Hepatocyte (in vitro differentiated cells): ENCODE data around the gene ORM2. TPM values are rescaled to one million over a fixed set of nuclear protein-coding genes. Genes with fewer than 3 reads are reported as not detected.

Experiments
- DNase-seq: peaks from one replicate; pipeline ENCODE4 v3.0.0-alpha.2; 2016; ENCODE audit warnings: low spot score
- H2AFZ ChIP-seq: fragments of 200-600 bp; sonication (generic); 2 replicates; pipeline ENCODE4 v1.6.0; 2016; ENCODE audit warnings: antibody characterized with exemption, mild to moderate bottlenecking
- H3K27ac ChIP-seq: fragments of 200-600 bp; sonication (generic); 2 replicates; pipeline ENCODE4 v1.5.1; 2016; ENCODE audit warnings: mild to moderate bottlenecking
- H3K27me3 ChIP-seq: fragments of 200-600 bp; sonication (generic); 2 replicates; pipeline ENCODE4 v1.6.1; 2016
- H3K36me3 ChIP-seq: fragments of 200-600 bp; sonication (generic); replicated peaks from 2 replicates; pipeline ENCODE4 v1.5.1; 2016; ENCODE audit warnings: low read depth; ENCODE audit not compliant: insufficient read depth
- H3K4me1 ChIP-seq: fragments of 200-600 bp; sonication (generic); 2 replicates; pipeline ENCODE4 v1.5.1; 2016; ENCODE audit warnings: mild to moderate bottlenecking, moderate library complexity; ENCODE audit not compliant: insufficient read depth
- H3K4me2 ChIP-seq: fragments of 200-600 bp; sonication (generic); 2 replicates; pipeline ENCODE4 v1.6.0; 2016
- H3K4me3 ChIP-seq: fragments of 200-600 bp; sonication (generic); 2 replicates; pipeline ENCODE4 v1.5.1; 2016; ENCODE audit warnings: mild to moderate bottlenecking
- H3K79me2 ChIP-seq: fragments of 200-600 bp; sonication (generic); 2 replicates; pipeline ENCODE4 v1.6.0; 2017; ENCODE audit warnings: mild to moderate bottlenecking
- H3K9me2 ChIP-seq: fragments of 200-600 bp; sonication (generic); replicated peaks from 2 replicates; pipeline ENCODE4 v1.6.0; 2017; ENCODE audit warnings: mild to moderate bottlenecking; ENCODE audit not compliant: insufficient read depth
- H3K9me3 ChIP-seq: fragments of 200-600 bp; sonication (generic); 2 replicates; pipeline ENCODE4 v1.5.1; 2016; ENCODE audit warnings: low read depth, mild to moderate bottlenecking
- H4K20me1 ChIP-seq: fragments of 200-600 bp; sonication (generic); 2 replicates; pipeline ENCODE4 v1.6.0; 2016; ENCODE audit warnings: mild to moderate bottlenecking; ENCODE audit not compliant: insufficient read depth, poor library complexity, severe bottlenecking
- CTCF ChIP-seq: fragments of 200-600 bp; sonication (generic); IDR thresholded peaks from 2 replicates; pipeline ENCODE4 v1.5.1; 2016; ENCODE audit warnings: antibody characterized with exemption, mild to moderate bottlenecking; ENCODE audit not compliant: poor library complexity
- EZH2 ChIP-seq: fragments of 200-600 bp; sonication (generic); IDR thresholded peaks from 2 replicates; pipeline ENCODE4 v1.6.1; 2016; ENCODE audit warnings: antibody characterized with exemption, mild to moderate bottlenecking, borderline replicate concordance
- EZH2phosphoT487 ChIP-seq: fragments of 200-600 bp; sonication (generic); IDR thresholded peaks from one replicate; pipeline ENCODE4 v1.6.1; 2018; ENCODE audit warnings: antibody characterized with exemption, mild to moderate bottlenecking, low read depth, moderate library complexity; ENCODE audit not compliant: unreplicated experiment, severe bottlenecking
- WGBS: methylation state at CpG from one replicate; pipeline ENCODE4 v1.1.6; 2016; ENCODE audit warnings: low lambda C conversion rate; ENCODE audit errors: missing lambda C conversion rate; 5-methylcytosine and 5-hydroxymethylcytosine counted together
- polyA plus RNA-seq: library from polyadenylated mRNA; unstranded; fragments of >200 nt; fragmentation: Nextera tagmentation; extraction: Ambion mirVana; gene quantifications from 2 replicates; pipeline ENCODE4 v1.2.1, GENCODE V29; 2016
- total RNA-seq: library from RNA; depleted of rRNA; stranded (reverse); fragments of >200 nt; gene quantifications from 2 replicates; pipeline ENCODE4 v1.2.3, GENCODE V29; 2014

The ORM2 gene
- total and polyA plus RNA-seq, 2 experiments from 2014 or later: 52.0 to 136 TPM

GRCh38 chr9:114291886-114292590 lies 37.6 kb upstream of the ORM2 start:
- no peak for DNase-seq
- no peak for TF ChIP-seq EZH2
- TF ChIP-seq EZH2phosphoT487: no peak
- TF ChIP-seq CTCF: no peak
- Histone ChIP-seq H3K27me3 (no peaks in the 10 kb centered on the region), H3K36me3 (peaks cover 10% of the 10 kb centered on the region), H3K4me2 (no peak overlapping the region), H2AFZ (no peak overlapping the region), H3K4me3 (no peak overlapping the region), H4K20me1 (no peaks in the 10 kb centered on the region), H3K27ac (no peak overlapping the region), H3K9me2 (no peaks in the 10 kb centered on the region), H3K4me1 (no peaks in the 10 kb centered on the region), H3K79me2 (no peaks in the 10 kb centered on the region), H3K9me3 (peaks cover 8% of the 10 kb centered on the region)
- WGBS: 92% methylated on average over 11 of the region's 11 CpGs

GRCh38 chr9:114294664-114295063 lies 35.0 kb upstream of the ORM2 start:
- no peaks in the 10 kb centered on the region for H3K79me2 ChIP-seq
- H3K9me3 ChIP-seq: peaks cover 8% of the 10 kb centered on the region
- peaks cover 10% of the 10 kb centered on the region for H3K36me3 ChIP-seq
- H2AFZ ChIP-seq: no peak overlapping the region
- no peak overlapping the region for H3K4me3 ChIP-seq
- H3K27me3 ChIP-seq: no peaks in the 10 kb centered on the region
- no peak overlapping the region for H3K4me2 ChIP-seq
- TF ChIP-seq CTCF (no peak), EZH2 (no peak), EZH2phosphoT487 (no peak)
- no peaks in the 10 kb centered on the region for H3K4me1 ChIP-seq
- H3K9me2 ChIP-seq: no peaks in the 10 kb centered on the region
- no peak overlapping the region for H3K27ac ChIP-seq
- H4K20me1 ChIP-seq: no peaks in the 10 kb centered on the region
- DNase-seq: no peak

GRCh38 chr9:114296338-114296737 lies 33.3 kb upstream of the ORM2 start:
- H3K4me1 ChIP-seq: no peaks in the 10 kb centered on the region
- H2AFZ ChIP-seq: no peak overlapping the region
- WGBS: 100% methylated on average over 1 of the region's 1 CpG
- H3K79me2 ChIP-seq: no peaks in the 10 kb centered on the region
- H3K9me3 ChIP-seq: peaks cover 8% of the 10 kb centered on the region
- H3K36me3 ChIP-seq: peaks cover 10% of the 10 kb centered on the region
- DNase-seq: no peak
- no peak overlapping the region for H3K4me3 ChIP-seq
- H3K27me3 ChIP-seq: no peaks in the 10 kb centered on the region
- no peaks in the 10 kb centered on the region for H3K9me2 ChIP-seq
- TF ChIP-seq CTCF: no peak
- TF ChIP-seq EZH2: no peak
- no peak for TF ChIP-seq EZH2phosphoT487
- no peak overlapping the region for H3K27ac ChIP-seq
- no peak overlapping the region for H3K4me2 ChIP-seq
- no peaks in the 10 kb centered on the region for H4K20me1 ChIP-seq
